GM18861 (cell line): ENCODE data around the gene FAM234A.
"Not testable (repeated sequence)": the region's sequence is repeated elsewhere in the genome, so short reads cannot be mapped to it uniquely, and the experiment has no call there.

Source experiments
- ATAC-seq: cut with Tn5 transposase; IDR thresholded peaks from one replicate; pipeline ENCODE4 v1.9.1; 2021; ENCODE audit not compliant: unreplicated experiment

Gene FAM234A

GRCh38 chr16:234468-235305 is at the start of gene FAM234A:
Gene FAM234A, plus strand, starts transcription at chr16:234821. Its CDS starts 19,593 bp downstream, at chr16:254414.
- ATAC-seq: peak; percentile 80

GRCh38 chr16:185213-185612 is 49.4 kb upstream of the FAM234A start:
- ATAC-seq: no peak

GRCh38 chr16:185691-186090 is 48.9 kb upstream of the FAM234A start:
- ATAC-seq: no peak

GRCh38 chr16:187330-187729 is 47.3 kb upstream of the FAM234A start:
- ATAC-seq: no peak

- no peak for ATAC-seq
Observed at GRCh38 chr16:188674-189073, 45.9 kb upstream of the FAM234A start.

GRCh38 chr16:189604-190186 is 44.9 kb upstream of the FAM234A start:
- ATAC-seq: no peak

GRCh38 chr16:191831-192230 is 42.8 kb upstream of the FAM234A start:
- ATAC-seq: no peak

- no peak for ATAC-seq
Observed at GRCh38 chr16:192686-193085, 41.9 kb upstream of the FAM234A start.

GRCh38 chr16:193441-193840 is 41.2 kb upstream of the FAM234A start:
- ATAC-seq: no peak

- ATAC-seq: no peak
Observed at GRCh38 chr16:194516-194915, 40.1 kb upstream of the FAM234A start.

- no peak for ATAC-seq
Observed at GRCh38 chr16:200388-200787, 34.2 kb upstream of the FAM234A start.

- ATAC-seq: no peak
Observed at GRCh38 chr16:203246-203645, 31.4 kb upstream of the FAM234A start.

- ATAC-seq: not testable (repeated sequence)
Observed at GRCh38 chr16:204046-204445, 30.6 kb upstream of the FAM234A start.

GRCh38 chr16:209359-209758 is 25.3 kb upstream of the FAM234A start:
- not testable (repeated sequence) for ATAC-seq

GRCh38 chr16:211631-212180 is 22.9 kb upstream of the FAM234A start:
- ATAC-seq: not testable (repeated sequence)

GRCh38 chr16:212999-213398 is 21.6 kb upstream of the FAM234A start:
- ATAC-seq: no peak

- ATAC-seq: no peak
Observed at GRCh38 chr16:220021-220420, 14.6 kb upstream of the FAM234A start.

- no peak for ATAC-seq
Observed at GRCh38 chr16:228151-228851, 6.3 kb upstream of the FAM234A start.

GRCh38 chr16:228852-229730 is 5.5 kb upstream of the FAM234A start, which contains the start of gene LUC7L:
Gene LUC7L, minus strand, starts transcription at chr16:229449. Its CDS starts 110 bp downstream, at chr16:229339.
- peak; percentile 71 for ATAC-seq

GRCh38 chr16:229731-230281 is 4.8 kb upstream of the FAM234A start:
- ATAC-seq: no peak
